ENCODE data around the gene FILIP1. TPM values are rescaled to one million over a fixed set of nuclear protein-coding genes. Genes with fewer than 3 reads are reported as not detected.

Gene FILIP1
- total and polyA plus RNA-seq, 10 of the 15 experiments (the other 5 are each of a cell fraction or from before 2014, with no cell fraction given), result 0.23 to 2.0 (median 0.44) TPM

DNA sequence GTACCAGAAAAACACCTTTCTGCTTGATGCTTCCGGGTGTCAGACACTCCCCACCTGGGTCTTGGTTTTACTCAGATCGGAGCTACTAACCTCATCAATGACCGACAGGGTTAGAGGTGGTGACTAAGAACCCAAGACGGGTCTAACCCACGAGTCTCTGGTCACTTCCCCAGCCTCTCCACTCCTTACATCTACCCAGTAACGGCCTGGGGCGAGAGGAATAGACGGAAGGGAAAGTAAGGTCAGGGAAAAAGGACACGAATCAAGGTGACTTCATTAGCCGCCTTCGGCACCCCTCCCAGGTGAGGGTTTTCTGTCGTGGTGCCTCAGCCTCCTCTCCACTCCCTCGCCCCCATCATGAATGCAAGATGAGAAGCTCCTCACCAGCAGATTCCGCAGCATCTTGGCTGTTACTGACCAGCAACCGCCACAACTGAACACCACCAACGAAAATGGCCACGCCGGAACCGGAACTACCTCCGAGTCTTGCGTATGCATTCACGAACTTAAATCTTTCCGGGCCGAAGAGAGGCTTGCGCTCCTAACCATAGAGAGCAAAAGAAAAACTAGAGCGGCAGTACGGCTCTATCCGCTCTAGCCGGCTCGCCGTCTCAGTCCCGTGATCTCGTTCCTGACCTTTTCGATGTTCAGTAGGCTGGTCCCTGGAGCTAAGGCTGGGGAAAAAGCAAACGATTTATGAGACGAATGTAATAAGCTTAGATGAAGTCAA lies 250.1 kb downstream of the FILIP1 start, which contains the start of gene COX7A2 (continued):
- TF ChIP-seq EZH2 (IDR thresholded peaks at IDR 0.05; ENCODE audit: borderline replicate concordance, control insufficient read depth, low read depth, low read length), result no peak
- TF ChIP-seq ATF2 (IDR thresholded peaks at IDR 0.05; ENCODE audit: low read length), result peak; percentile 46
- TF ChIP-seq CEBPB (IDR thresholded peaks at IDR 0.05; ENCODE audit: borderline replicate concordance in 1 of 2, low read depth in 2 of 2, low read length in 2 of 2), result no peak
- TF ChIP-seq, protein P1, sequence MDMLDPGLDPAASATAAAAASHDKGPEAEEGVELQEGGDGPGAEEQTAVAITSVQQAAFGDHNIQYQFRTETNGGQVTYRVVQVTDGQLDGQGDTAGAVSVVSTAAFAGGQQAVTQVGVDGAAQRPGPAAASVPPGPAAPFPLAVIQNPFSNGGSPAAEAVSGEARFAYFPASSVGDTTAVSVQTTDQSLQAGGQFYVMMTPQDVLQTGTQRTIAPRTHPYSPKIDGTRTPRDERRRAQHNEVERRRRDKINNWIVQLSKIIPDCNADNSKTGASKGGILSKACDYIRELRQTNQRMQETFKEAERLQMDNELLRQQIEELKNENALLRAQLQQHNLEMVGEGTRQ (IDR thresholded peaks at IDR 0.05; ENCODE audit: borderline replicate concordance, low read depth, low read length), result no peak; the same call in 1 of the 2 replicates
- no peak for TF ChIP-seq KDM1A (IDR thresholded peaks at IDR 0.05; ENCODE audit: borderline replicate concordance)
- peak; percentile 81; the same call in 1 of the 2 replicates for TF ChIP-seq SPI1 (IDR thresholded peaks at IDR 0.05; ENCODE audit: borderline replicate concordance, insufficient read depth, low read depth, low read length)
- TF ChIP-seq ZSCAN29 (IDR thresholded peaks at IDR 0.05), result no peak
- peak; percentile 79; the same call in 1 of the 2 replicates for TF ChIP-seq SMARCA5 (IDR thresholded peaks at IDR 0.05)
- no peak for TF ChIP-seq FOS (IDR thresholded peaks at IDR 0.05; ENCODE audit: borderline replicate concordance, extremely low read depth, insufficient read length)
- no peak for TF ChIP-seq KAT2A (conservative IDR thresholded peaks at IDR 0.05; ENCODE audit: control insufficient read depth, low read depth, low read length)
- peak; percentile 68 to 85 for TF ChIP-seq SRF (IDR thresholded peaks at IDR 0.05; ENCODE audit: low read depth in 2 of 2, low read length in 2 of 2)
- TF ChIP-seq NR2F1 (conservative IDR thresholded peaks at IDR 0.05), result peak; percentile 83
- no peak for TF ChIP-seq ZNF622 (IDR thresholded peaks at IDR 0.05)
- TF ChIP-seq, protein P2, sequence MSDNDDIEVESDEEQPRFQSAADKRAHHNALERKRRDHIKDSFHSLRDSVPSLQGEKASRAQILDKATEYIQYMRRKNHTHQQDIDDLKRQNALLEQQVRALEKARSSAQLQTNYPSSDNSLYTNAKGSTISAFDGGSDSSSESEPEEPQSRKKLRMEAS (IDR thresholded peaks at IDR 0.05; ENCODE audit: low read depth, low read length), result no peak
- TF ChIP-seq MEF2A (IDR thresholded peaks at IDR 0.05; ENCODE audit: insufficient read depth, low read depth, low read length), result peak; percentile 41; the same call in 1 of the 2 replicates
- TF ChIP-seq CBX3 (IDR thresholded peaks at IDR 0.05; ENCODE audit: borderline replicate concordance, low read depth), result no peak
- TF ChIP-seq ZZZ3 (IDR thresholded peaks at IDR 0.05; ENCODE audit: control insufficient read depth, insufficient read length, low read depth), result no peak
- TF ChIP-seq STAT3 (IDR thresholded peaks at IDR 0.05; ENCODE audit: low read depth, low read length), result 0 out of 2 replicates have a peak, but pooled peaks have one; percentile 20
- TF ChIP-seq, protein P3, sequence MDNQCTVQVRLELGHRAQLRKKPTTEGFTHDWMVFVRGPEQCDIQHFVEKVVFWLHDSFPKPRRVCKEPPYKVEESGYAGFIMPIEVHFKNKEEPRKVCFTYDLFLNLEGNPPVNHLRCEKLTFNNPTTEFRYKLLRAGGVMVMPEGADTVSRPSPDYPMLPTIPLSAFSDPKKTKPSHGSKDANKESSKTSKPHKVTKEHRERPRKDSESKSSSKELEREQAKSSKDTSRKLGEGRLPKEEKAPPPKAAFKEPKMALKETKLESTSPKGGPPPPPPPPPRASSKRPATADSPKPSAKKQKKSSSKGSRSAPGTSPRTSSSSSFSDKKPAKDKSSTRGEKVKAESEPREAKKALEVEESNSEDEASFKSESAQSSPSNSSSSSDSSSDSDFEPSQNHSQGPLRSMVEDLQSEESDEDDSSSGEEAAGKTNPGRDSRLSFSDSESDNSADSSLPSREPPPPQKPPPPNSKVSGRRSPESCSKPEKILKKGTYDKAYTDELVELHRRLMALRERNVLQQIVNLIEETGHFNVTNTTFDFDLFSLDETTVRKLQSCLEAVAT (IDR thresholded peaks at IDR 0.05), result peak; percentile 86
- TF ChIP-seq NFYA (IDR thresholded peaks at IDR 0.05; ENCODE audit: borderline replicate concordance, low read depth, low read length), result no peak
- no peak for TF ChIP-seq NFYB (IDR thresholded peaks at IDR 0.05; ENCODE audit: insufficient read depth, low read depth, low read length)
- peak; percentile 79 for TF ChIP-seq IRF4 (IDR thresholded peaks at IDR 0.05; ENCODE audit: low read depth, low read length)
- TF ChIP-seq E2F8 (IDR thresholded peaks at IDR 0.05; ENCODE audit: low read depth, partially characterized antibody), result peak; percentile 76
- TF ChIP-seq NR2C1 (IDR thresholded peaks at IDR 0.05), result peak; percentile 94

Data from GM12878 (cell line).